SH-SY5Y (cell line): Measurements from ENCODE around the gene PBRM1.

Source experiments
- GATA2 ChIP-seq: IDR thresholded peaks from 2 replicates; pipeline ENCODE4 v1.6.1; 2011; ENCODE audit warnings: mild to moderate bottlenecking, low read depth, low read length
- GATA3 ChIP-seq: IDR thresholded peaks from 2 replicates; pipeline ENCODE4 v1.6.1; 2011; ENCODE audit warnings: low read depth, mild to moderate bottlenecking, low read length, moderate library complexity

GRCh38 chr3:52688266-52688665 lies 2.6 kb upstream of the PBRM1 start:
- no peak for TF ChIP-seq GATA2
- TF ChIP-seq GATA3: no peak
